Measurements from ENCODE around the gene AKIRIN2.

DNA sequence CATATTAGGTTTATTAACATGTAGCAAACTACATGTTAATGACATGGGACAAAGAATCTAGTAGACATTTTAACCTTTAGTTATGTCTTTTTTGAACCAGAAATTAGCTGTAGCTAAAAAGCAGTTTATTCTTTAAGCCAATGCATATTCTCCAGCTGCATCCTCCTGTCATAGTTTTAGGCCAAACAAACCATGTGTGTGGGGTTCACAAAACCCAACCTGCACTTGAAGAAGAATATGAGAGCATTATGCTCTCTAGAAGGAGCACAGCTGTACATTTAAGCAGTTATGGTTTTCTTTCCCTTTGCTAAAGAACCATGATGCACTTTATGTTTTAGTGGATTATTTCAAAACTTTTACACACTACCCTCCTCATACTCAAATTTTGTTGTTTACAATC is 46.2 kb downstream of the AKIRIN2 start:
- TF ChIP-seq CTCF (optimal IDR thresholded peaks at IDR 0.05 in 1 of 3, IDR thresholded peaks at IDR 0.05 in 1 of 3, conservative IDR thresholded peaks at IDR 0.05 in 1 of 3; ENCODE audit: extremely low read depth in 1 of 3, insufficient read depth in 2 of 3, low read length in 3 of 3), result no peak
- TF ChIP-seq EZH2 (IDR thresholded peaks at IDR 0.05; ENCODE audit: low read length), result no peak

Measured in keratinocyte (primary cell).